HuH-7 (cell line): ENCODE results near the gene PEAK1.

Experiments
- DNase-seq: peaks from one replicate; pipeline ENCODE4 v3.0.0; 2011; ENCODE audit warnings: low spot score

Gene PEAK1

GRCh38 chr15:77419836-77420609 is at the start of gene PEAK1:
Gene PEAK1 (minus strand): TSS chr15:77420104. CDS start chr15:77181926, 238,178 bp downstream.
- DNase-seq = peak; percentile 93

- no peak for DNase-seq
Measured at GRCh38 chr15:77468896-77469295, 49.0 kb upstream of the PEAK1 start.

GRCh38 chr15:77466521-77466920 is 46.6 kb upstream of the PEAK1 start:
- no peak for DNase-seq

GRCh38 chr15:77464129-77464865 is 44.4 kb upstream of the PEAK1 start:
- no peak for DNase-seq

GRCh38 chr15:77461486-77461885 is 41.6 kb upstream of the PEAK1 start:
- DNase-seq = no peak

DNA sequence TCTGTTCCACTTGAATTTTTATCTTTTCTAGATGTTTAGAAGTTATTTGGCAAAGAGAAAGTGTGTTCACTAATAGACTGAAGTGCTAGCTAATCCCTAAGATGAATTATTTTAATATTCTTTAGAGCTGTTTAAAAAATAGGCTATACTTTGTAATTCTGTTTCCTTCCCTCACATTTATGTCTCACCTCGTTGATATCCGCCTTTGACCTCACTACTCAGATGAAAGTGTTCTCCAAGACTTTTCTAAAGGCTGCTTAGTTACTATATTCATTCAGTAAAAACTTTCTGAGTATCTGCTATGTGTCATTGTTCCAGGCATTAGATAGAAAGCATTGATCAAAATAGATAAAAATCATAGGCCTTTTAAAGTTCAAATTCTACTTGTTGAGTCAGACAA is 39.1 kb upstream of the PEAK1 start:
- no peak for DNase-seq

- no peak for DNase-seq
Measured at GRCh38 chr15:77457905-77458265, 38.0 kb upstream of the PEAK1 start.

GRCh38 chr15:77457191-77457904 is 37.4 kb upstream of the PEAK1 start:
- DNase-seq = no peak

- DNase-seq = no peak
Measured at GRCh38 chr15:77456746-77457145, 36.8 kb upstream of the PEAK1 start.

- DNase-seq = no peak
Measured at GRCh38 chr15:77455696-77456321, 35.9 kb upstream of the PEAK1 start.

GRCh38 chr15:77454951-77455350 is 35.0 kb upstream of the PEAK1 start:
- DNase-seq = no peak

DNA sequence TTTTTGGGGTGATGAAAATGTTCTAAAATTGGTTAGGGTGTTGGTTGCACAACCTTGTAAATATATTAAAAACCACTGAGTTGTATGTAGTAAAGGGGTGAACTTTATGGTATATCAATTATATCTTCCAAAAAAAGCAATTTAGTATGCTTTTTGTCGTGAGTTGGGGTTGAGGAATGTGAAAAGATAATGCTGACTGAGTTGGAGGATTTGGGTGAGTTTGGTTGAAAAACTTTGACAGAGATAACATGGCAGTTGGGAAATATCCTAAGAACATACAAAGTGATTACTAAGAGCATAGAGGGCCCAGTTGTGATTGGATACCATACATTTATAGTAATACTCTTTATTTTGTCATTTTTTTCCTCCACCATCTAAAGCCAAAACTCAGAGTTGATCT is 34.4 kb upstream of the PEAK1 start:
- no peak for DNase-seq

GRCh38 chr15:77446840-77447390 is 27.0 kb upstream of the PEAK1 start:
- DNase-seq = peak; percentile 49

GRCh38 chr15:77440378-77440999 is 20.6 kb upstream of the PEAK1 start:
- no peak for DNase-seq

DNA sequence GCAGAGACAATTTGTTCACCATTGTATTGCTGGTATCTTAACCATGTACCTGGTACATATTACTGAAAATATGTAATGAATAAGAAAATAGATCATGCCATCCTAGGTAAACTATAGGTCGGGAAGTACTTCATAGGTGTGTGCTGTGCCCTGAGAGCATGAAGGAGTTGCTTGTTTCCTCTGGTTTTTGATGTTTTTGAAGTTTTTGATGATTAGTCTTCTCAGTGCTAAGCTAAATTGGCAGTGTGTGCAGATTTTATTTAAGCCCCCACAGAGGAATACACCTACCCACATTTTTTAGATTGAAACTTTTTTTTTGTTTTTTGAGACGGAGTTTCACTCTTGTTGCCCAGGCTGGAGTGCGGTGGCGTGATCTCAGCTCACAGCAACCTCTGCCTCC is 17.4 kb upstream of the PEAK1 start:
- DNase-seq = no peak

DNA sequence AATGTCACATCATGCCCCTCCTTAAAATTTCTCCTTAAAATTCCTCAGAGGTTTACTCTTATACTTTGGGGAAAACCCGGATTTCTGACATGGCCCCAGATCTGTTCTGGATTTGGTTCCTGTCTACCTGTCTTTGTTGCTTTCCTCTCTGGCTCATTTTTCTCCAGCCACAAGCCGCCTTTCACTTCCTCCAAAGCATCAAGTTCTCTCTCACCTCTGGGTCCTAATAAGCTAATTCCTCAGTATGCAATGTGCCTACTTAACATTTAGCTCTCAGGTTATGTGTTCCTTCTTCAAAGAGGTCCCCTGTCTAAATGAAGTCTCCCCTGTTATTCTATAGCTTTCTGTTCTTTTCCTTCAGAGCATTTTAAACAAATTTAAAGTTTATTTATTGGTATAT is 16.9 kb upstream of the PEAK1 start:
- no peak for DNase-seq

- DNase-seq = no peak
Measured at GRCh38 chr15:77430652-77431051, 10.7 kb upstream of the PEAK1 start.

GRCh38 chr15:77430213-77430612 is 10.3 kb upstream of the PEAK1 start:
- DNase-seq = no peak

- no peak for DNase-seq
Measured at GRCh38 chr15:77426871-77427270, 7.0 kb upstream of the PEAK1 start.

DNA sequence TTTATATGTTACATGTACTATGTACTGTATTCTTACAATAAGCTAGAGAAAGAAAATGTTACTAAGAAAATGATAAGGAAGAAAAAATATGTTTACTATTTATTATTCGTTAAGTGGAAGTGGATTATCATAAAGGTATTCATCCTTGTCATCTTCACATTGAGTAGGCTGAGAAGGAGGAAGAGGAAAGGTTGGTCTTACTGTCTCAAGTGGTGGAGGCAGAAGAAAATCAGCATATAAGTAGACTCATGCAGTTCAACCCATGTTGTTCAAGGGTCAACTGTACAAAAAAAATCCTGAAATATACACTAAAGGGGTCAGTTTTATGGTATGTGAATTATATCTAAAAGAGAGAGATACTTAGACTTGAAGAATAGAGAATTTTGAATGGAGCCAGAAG is 6.5 kb upstream of the PEAK1 start:
- no peak for DNase-seq

- no peak for DNase-seq
Measured at GRCh38 chr15:77425104-77425503, 5.2 kb upstream of the PEAK1 start.

- DNase-seq = no peak
Measured at GRCh38 chr15:77421370-77421700, 1.4 kb upstream of the PEAK1 start.
